Islet of Langerhans (tissue), 1 donor: ENCODE results near the gene ACAD10.
"Not testable (repeated sequence)": the region's sequence is repeated elsewhere in the genome, so short reads cannot be mapped to it uniquely, and the experiment has no call there.

Source experiments
- FAIRE-seq: peaks from one replicate; lab custom pipeline; 2011; peaks lifted over from hg19 to GRCh38; lab: Jason Lieb, UNC

ACAD10 gene

DNA sequence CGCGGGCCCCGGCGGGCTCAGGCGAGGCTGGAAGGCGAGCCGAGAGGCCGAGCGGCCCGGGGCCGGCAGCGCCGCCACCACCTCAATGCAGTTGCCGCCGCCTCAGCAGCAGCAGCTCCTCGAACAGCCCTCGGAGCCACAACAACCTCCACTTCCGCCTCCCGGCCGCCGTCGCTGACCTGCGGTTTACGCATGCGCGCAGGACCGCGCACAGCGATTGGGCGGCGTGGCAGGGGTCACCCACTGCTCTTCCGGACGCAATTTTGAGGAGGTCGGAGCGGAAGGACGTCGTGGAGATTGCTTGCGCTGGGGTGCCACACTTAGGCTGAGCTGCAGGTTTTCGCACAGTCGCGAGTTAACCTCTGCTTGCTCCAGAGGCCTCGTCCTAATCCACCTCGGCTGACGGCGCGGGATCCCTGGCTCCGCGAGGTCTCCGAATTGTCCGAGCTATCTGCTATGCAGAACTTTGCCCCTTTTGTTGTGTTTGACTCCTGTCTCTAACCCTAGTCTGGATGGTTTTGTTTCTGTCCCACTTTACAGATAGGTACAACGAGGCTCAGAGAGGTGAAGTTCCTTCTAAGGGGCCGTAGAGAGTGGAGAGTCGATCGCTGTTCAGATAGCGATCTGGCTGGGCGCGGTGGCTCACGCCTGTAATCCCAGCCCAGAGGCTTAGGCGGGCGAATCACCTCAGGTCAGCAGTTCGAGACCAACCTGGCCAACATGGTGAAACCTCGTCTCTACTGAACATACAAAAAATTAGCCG is at the start of gene ACAD10, which contains the start of gene BRAP:
Gene ACAD10, plus strand, starts transcription at position 243 of the 763 bp plus-strand sequence. CDS start 6,657 bp downstream, outside the sequence.
Gene BRAP, minus strand, starts transcription at position 146 of the 763 bp plus-strand sequence. CDS start 164 bp downstream, outside the sequence.
- FAIRE-seq = no peak

DNA sequence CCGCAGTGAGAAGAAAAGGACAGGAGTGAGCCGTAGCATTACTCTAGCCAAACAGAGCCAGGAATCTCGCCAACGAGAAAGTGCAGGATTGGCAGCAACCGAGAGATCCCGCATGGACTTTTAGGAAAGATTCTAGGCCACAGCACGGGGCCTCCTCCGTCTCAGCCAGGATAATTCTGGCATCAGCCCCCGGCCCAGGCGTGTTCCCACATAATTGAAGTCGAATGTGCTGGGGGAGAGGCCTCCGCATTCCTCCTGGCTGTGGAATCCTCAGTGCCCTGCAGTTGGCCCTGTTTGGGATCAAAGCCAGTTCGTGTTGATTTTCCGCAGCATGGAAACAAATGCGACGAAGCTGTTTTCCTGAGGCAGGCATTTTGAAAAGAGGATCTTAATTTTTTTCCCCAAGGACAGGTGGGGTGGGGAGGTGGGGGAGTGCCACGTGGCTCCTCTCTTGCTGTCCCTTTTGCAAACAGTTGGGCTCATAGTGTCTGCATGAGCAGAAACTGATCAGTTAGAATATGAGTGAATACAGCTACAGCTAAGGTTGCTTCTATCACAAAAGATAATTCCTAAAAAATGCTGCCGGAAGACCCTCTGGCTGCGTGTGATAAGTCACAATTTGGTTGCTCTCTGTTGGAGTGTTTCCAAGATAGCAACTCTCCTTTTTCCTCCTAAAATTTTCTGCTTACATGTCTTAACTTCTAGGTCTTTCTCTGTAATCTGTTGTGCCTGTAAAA is 49.5 kb upstream of the ACAD10 start:
- FAIRE-seq = no peak

DNA sequence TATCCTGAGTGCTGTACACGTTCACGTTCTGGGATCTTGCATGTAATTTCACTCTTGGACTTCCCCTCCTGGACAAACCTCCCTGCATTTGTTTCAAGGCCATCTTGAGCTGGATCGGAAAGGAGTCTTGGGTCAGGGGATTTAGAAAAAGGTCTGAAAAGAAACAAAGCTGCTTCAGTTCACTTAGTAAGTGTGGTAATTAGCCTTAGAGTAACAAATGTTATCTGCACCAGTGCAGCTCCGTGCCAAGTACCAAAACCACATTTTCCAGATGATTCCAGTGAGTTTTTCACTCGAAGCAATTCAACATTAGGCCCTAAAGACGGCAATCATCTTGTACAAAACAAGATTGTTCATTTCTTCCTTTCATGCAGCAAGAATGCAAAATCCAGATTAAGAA is 47.3 kb upstream of the ACAD10 start:
- no peak for FAIRE-seq

DNA sequence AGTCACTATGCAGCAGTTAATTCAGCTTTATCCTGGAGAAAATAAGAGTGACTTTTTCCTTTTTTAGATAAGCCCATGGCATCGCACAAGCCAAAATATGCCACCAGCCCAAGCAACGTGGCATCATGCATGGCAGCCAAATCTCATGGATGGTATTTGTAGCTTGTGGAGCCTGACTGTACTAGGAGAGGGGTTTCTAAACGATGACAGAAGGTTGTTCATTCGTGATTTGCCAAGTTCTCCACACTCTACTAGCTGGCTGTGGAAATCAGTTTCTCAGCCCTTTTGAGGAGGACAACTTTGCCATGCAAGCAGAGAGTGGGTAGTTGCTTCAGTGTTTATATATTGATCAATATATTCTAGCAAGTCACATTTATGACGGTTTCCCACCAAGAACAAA is 45.3 kb upstream of the ACAD10 start:
- no peak for FAIRE-seq

DNA sequence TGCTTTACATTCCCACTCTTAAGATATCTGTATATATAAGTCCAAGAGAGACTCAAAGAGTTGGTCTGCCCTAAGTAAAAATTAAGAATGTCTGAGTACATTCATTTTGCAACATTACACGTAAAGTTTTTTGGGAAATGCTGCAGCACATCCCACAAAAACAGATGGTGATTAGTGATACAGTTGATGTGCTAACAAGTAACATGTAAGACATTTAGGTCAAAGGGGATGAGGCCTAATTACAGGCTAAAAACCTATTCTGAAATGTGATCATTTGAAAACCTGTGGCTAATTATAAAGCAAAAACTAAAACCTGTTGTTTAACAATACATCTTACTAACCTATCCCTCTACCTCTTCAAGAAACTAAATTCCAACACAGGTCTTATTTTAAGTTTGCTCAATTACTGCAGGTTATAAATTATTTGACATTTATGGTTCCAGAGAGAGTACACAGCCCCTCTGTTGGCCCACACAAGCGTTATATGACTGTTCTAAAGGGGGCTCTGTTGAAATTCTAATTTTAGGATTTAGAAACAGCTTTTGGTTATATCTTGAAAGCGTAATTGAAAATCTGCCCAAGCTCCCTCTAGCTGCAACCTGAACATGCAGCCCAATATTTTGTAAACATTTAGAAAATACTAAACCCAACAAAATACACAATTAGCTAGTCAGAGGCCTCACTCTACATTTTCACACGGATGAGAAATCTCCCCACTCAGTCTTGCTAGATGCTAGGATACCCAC is 43.0 kb upstream of the ACAD10 start:
- peak; percentile 17 for FAIRE-seq

DNA sequence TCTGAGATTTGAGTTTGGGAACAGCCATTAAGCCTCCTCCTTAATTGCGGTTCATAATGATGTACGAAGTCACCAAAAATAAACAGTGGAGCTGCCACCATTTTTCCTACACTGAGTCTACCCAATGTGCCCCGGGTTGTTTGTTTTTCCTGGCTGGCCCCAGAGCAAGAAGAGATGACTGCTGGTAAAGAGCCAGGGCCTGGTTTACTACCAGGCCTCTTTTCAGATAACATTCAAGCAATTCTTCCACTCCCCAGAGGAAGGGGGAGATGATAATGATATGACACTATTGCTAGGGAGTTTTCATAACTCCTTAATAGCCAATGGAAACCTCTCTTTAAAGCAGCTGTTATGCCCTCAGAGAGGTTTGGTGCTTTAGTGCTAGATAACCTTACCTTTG is 42.4 kb upstream of the ACAD10 start:
- FAIRE-seq = peak; percentile 58

DNA sequence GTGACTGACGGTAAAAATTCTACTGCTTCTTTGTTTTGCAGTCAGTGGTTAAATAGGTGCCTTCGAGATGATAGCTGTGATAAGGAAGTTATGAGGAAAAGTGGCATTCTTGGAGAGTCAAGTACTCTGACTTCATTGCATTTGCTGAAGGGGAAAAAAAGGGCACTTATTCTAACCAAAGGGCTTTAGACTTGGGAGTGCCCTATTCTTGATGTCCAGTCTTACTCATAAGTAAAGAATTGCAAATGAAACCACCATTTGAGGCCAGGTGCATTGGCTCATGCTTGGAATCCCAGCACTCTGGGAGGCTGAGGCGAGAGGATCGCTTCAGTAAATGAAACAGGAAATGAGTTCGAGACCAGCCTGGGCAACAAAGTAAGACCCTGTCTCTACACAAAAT is 40.4 kb upstream of the ACAD10 start:
- no peak for FAIRE-seq

DNA sequence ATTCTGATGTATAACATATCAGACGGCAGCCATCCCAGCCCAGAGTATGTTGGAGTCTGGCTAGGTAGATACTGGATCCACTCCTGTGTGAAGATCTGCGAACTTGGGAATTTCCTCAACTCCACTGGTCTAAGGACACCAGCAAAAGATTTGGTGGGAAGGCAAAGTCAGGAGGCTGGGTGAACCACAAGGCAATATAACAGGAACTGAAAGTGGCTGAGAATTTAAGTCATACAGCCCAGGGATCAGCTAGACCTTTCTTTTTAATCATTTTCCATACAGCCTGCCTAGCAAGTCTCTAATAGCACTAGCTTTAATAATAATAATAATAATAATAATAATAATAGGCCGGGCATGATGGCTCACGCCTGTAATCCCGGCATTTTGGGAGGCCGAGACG is 34.9 kb upstream of the ACAD10 start:
- FAIRE-seq = no peak

DNA sequence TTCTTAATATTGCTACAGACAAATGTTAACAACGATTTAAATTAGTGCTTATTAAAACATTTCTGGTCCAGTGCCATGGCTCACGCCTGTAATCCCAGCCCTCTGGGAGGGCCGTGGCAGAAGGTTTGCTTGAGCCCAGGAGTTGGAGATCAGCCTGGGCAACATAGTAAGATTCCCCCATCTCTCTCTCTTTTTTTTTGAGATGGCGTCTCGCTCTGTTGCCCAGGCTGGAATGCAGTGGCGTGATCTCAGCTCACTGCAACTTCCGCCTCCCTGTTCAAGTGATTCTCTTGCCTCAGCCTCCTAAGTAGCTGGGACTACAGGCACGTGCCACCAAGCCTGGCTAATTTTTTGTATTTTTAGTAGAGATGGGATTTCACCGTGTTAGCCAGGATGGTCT is 33.3 kb upstream of the ACAD10 start:
- FAIRE-seq = not testable (repeated sequence)

DNA sequence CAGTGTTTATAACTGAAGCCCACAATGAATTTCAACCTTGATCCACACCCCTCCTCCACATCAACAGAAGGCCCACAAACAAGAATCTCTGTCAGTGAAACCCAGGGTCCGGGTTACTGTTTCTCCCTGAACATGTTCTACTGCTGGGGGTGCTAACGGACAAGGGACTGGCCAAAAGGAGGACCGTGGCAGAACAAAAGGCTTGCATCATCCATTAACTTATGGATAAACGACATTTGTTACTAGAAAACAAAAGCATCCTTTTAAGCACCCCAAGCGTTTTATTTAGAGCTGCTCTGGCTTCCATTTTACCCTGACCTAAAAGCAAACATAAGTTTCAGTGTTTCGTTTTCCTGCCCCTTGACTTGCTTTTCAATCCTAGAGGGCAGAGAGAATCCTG is 32.3 kb upstream of the ACAD10 start:
- FAIRE-seq = no peak

DNA sequence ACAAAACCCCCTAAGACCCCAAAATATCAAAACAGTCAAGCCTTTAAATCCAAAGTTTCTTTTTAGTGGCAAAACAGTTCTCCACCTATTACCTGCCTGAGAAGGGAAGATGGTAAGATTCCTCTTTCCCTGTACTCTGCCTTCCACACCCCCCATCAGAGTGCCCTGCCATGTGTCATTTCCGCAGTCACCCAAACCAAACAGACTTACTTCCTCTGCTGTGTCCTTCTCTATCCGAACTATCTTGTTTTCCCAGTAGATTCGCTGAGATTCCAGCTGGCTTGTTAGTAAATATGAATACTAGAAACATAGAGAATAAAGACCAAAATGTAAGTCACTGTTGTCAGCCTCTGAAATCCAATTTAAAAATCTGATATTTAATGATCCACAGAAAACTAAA is 30.5 kb upstream of the ACAD10 start:
- no peak for FAIRE-seq

DNA sequence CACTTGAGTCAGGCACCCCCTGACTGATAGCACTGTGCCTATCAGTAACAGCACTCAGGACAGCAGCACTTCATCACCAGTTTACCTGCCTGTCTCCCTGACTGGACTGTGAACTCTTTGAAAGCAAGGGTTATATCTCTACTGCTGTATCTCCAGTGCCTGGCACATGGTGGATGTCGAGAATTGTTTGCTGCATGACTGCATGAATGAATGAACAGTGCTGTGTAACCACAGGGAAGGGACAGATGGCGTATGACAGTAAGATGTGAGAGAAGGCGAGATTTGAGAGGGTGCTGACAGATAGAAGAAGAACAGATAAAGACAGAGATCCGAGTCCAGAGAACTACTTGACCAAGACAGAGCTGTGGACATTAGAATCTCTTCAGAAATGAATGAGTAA is 29.8 kb upstream of the ACAD10 start:
- FAIRE-seq = no peak

DNA sequence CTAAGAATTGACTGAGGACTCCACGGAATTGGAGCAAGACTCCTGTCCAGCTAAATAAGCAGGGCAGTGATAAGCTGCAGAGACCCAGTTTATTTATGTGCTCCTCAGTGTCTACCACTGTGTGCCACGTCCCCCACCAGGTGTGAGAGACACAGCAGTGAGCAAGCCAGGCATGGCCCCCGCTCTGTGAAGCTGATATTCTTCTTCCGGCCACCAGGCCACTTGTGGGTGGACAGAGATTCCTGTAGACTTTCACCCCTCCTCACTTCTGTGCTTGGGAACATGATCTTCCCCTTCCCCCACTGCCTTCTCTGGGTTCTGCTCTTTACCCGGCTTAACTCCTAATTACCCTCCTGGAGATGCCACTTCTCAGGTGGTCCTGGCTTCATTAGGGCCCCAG is 21.4 kb upstream of the ACAD10 start:
- FAIRE-seq = no peak

DNA sequence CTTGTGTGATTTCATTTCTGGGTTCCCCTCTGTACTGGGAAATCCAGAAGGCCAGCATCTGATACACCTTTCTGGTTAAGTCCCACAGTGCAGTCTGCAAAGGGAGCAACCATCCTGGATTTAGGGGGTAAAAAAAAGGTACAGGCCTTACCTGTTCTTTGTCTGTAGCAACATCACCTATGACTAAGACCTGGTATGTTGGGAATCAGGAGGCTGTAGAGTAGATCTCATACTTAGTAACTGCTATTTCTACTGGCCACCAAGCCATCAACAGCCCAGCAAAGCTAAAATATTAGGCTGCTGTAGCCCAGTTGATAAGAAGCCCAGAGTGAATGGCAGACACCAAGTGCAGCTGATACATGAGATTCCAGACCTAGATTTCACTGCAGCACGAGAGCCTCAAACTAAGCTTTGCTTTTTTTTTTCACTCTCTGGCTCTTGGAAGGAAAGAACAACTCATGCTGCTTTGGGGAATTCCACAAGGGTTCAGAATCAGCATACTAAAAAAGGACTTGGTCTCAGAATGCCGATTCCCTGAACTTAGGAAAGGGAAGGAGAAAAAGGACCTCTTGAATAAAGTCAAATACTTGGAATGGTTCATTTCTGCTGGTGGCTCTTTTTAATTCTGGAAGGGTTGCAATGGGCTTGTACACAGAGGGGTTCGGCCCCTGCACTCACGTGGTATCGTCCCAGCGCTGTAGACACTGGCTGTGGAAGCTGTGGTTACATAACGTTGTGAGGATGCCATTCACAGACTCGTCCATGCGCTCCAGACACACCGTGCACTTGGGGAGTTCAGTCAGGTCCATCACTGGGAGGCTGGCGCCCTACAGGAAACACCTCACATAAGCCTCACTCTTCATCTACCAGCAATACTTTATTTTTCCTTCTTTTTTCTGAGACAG is 20.6 kb upstream of the ACAD10 start:
- FAIRE-seq = no peak

DNA sequence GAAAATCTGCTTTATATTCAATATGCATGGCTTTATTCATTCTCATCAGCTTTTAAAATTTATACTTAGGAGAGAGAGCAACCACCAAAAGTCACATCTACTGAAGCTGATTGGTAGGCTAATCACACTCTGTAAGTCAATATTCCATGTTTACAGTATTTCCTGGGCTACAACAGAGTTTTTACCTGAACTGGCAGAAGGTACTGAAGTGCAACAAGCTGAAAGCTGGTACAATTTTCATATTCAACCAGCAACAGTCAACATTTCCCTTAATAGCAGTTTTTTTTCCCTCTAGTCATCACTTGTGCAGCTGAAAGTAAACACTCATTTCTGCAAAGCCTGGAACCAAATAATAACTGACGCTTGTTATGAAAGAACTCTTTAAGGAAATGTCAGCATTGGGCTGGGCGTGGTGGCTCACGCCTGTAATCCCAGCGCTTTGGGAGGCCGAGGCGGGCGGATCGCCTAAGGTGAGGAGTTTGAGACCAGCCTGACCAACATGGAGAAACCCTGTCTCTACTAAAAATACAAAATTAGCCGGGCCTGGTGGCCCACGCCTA is 13.0 kb upstream of the ACAD10 start:
- FAIRE-seq = peak; percentile 99

DNA sequence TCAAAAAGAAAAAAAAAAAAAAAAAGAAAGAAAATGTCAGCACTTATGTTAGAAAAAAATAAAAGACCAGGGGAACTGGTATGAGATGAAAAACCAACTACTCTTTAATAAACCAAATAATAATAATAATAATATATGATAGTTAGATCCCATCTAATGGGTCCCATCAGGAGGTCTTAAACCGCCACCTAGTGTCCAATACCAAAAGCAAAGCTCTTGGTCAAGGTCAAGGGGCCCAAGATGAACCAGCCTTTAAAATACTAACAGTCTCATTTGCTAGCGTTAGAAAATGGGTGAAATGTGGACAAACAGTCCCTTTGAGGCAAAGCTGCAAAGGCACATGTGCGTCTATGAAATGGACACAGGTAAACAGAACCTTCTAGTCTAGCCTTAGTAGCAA is 12.3 kb upstream of the ACAD10 start:
- FAIRE-seq = no peak

DNA sequence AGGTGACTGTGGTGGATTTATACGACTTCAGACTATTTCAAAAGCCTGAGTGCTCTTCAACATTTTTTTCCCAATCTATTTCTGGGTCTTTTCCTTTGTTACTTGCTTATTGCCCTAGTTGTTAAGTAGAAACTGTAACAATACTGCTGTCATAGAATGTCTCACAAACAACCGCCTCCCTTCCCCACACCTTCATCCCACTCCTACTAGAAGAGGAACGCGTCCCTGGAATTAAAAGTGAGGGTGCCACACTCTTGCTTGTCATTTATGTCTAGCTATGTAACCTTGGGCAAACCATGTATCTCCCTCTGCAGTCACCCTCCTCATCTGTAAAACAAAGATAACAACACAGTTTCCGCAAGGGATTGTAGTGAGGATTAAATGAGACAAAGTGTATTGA is 8.7 kb upstream of the ACAD10 start:
- FAIRE-seq = no peak

DNA sequence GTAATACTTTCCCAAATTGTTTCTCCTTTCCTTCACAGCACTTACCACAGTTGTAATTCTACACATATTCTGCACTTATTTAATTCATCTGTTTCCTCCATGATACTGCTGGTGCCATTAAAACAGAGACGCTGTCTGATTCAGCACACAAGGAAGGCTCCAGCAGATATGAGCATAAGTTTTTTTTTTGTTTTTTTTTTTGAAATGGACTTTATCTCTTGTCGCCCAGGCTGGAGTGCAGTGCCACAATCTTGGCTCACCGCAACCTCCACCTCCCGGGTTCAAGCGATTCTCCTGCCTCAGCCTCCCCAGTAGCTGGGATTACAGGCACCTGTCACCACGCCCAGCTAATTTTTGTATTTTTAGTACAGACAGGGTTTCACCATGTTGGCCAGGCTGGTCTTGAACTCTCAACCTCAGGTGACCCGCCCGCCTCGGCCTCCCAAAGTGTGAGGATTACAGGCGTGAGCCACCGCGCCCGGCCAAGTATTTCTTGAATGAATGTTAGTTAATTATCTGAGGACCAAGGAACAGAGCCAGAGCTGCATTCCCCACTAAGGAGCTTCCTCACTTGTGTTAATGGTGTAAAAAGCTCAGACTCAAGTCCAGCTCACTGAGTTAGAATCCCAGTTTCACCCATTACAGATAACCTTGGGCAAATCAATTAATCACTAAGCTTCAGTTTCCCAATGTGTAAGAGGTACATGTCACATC is 1.2 kb upstream of the ACAD10 start:
- FAIRE-seq = not testable (repeated sequence)

DNA sequence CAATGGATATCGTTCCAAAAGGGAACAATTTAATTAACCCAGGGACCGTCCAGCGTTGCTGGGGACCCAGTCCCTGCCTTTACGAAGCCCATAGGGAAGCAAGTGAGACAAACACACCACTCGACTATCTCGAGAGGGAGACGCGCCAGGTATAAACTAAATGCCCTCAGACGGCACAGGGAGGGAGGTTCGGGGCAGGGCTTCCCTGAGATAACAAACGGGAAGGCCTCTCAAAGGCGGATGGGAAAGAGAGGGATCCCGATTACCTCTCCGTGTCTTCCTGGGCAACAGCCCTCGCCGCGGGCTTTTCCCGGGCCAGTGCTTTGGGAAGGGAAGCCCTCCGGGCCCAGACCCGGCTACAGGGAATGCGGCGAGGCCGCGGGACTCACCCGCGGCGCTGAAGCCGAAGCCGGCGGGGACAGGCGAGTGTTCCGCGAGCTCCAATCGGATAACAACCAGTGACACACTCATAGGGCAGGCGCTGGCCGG is 487 bp upstream of the ACAD10 start:
- FAIRE-seq = no peak

DNA sequence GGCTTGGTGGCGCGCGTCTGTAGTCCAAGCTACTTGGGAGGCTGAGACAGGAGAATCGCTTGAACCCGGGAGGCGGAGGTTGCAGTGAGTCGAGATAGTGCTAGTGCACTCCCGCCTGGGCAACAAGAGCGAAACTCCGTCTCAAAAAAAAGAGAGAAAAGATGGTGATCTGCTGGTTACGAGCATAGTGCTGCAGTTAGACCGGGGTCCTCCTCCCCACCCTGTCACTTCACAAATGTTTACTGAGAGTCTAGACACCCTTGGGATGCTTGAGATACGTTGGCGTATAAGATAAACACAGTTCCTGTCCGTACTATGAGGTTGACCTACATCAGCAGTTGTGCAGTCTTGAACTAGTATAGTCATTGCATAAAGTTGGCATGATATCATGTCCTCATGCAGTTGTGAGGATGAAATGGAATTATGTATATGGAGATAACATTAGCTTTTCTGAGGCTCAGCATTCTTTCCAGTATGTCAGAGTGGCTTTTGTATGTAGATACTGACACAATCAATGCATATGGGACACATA is 787 bp downstream of the ACAD10 start:
- no peak for FAIRE-seq
